Adrenal gland (tissue), 5 donors: ENCODE data around the gene CLIP4.

Experiments
- CTCF ChIP-seq, 6 experiments: fragments of 450-650 bp in 4 of 6; fragments of 200-600 bp in 2 of 6; sonication (generic) in 1 of 6; IDR thresholded peaks; 1 replicate in 5 of 6; 2 replicates in 1 of 6; pipeline versions ENCODE4 v1.5.1 to v1.8.0; 2016 to 2021; ENCODE audit warnings: antibody characterized with exemption in 6 of 6, mild to moderate bottlenecking in 2 of 6, moderate library complexity in 1 of 6
- POLR2A ChIP-seq, 2 donors: fragments of 450-650 bp; IDR thresholded peaks; one replicate each; pipeline ENCODE4 v1.6.1; 2017; ENCODE audit warnings: antibody characterized with exemption in 2 of 2, mild to moderate bottlenecking in 2 of 2, moderate library complexity in 1 of 2
- donor health status: DM: no; HTN: no; CAD: no.

- TF ChIP-seq CTCF (IDR thresholded peaks at IDR 0.05) (no peak), POLR2A (IDR thresholded peaks at IDR 0.05) (no peak)
Observed at GRCh38 chr2:29226375-29226774, 111.2 kb downstream of the CLIP4 start.
